HG03103 (cell line): ENCODE measurements around the gene POU6F1.
"Not testable (repeated sequence)": the region's sequence is repeated elsewhere in the genome, so short reads cannot be mapped to it uniquely, and the experiment has no call there.

Experiments
- ATAC-seq: cut with Tn5 transposase; IDR thresholded peaks from one replicate; pipeline ENCODE4 v1.9.1; 2021; ENCODE audit warnings: low read depth; ENCODE audit not compliant: unreplicated experiment

POU6F1 gene, protein sequence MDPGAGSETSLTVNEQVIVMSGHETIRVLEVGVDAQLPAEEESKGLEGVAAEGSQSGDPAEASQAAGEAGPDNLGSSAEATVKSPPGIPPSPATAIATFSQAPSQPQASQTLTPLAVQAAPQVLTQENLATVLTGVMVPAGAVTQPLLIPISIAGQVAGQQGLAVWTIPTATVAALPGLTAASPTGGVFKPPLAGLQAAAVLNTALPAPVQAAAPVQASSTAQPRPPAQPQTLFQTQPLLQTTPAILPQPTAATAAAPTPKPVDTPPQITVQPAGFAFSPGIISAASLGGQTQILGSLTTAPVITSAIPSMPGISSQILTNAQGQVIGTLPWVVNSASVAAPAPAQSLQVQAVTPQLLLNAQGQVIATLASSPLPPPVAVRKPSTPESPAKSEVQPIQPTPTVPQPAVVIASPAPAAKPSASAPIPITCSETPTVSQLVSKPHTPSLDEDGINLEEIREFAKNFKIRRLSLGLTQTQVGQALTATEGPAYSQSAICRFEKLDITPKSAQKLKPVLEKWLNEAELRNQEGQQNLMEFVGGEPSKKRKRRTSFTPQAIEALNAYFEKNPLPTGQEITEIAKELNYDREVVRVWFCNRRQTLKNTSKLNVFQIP

DNA sequence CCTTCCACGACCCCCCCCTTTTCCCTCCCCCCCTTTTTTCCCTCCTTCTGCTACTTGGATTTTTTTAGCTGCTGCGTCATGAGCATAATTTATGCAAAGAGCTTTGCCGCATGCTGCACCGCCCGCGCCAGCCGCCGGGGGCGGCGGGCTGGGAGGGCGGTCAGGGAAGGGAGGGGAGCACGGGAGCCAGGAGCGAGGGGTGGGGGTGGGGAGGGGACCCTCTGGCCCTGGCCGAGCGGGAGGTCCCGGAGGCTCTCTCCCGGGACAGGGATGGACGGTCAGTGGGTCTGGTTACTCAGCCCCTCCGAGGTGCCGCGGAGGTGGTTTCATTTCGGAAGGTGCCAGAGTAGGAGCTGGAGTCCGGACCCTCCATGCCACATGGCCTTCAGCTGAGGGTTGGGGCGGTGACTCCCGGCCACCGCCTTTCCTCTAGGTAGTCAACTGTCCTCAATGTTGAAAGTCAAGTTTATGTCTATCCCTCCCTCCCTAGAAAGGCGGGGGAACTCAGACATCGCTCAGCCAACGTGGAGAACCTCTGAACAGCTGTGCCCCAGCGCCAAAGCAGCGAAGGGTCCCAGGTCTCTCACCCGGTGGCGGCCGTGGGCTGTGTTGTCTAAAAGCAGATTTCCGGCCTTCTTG lies at the start of gene POU6F1:
POU6F1 (minus strand) TSS at position 95 of the 639 bp plus-strand sequence. CDS start 11,226 bp downstream, outside the sequence.
- peak; percentile 52 for ATAC-seq

DNA sequence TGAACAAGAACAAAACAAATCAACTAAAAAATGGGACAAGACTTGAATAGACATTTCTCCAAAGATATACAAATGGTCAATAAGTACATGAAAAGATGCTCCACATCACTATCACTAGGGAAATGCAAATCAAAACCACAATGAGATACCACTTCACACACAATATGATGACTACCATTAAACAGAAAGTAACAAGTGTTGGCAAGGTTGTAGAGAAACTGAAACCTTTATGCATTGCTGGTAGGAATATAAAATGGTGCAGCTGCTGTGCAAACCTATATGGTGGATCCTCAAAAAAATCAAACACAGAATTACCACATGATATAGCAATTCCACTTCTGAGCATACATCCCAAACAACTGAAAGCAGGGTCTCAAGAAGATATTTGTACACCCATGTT lies 47.2 kb upstream of the POU6F1 start:
- ATAC-seq, result no peak

DNA sequence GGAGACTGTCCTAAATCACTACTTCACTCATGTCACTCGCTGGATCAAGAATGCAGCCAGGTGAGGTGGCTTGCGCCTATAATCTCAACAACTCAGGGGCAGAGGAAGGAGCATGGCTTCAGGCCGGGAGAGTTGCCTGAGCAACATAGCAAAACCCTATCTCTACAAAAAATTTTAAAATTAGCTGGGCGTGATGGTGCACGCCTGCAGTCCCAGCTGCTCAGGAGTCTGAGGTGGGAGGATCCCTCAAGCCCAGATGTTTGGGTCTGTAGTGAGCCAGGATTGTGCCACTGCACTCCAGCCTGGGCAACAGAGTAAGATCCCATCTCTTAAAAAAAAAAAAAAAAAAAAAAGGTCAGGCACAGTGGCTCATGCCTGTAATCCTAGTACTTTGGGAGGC lies 46.4 kb upstream of the POU6F1 start:
- no peak for ATAC-seq

DNA sequence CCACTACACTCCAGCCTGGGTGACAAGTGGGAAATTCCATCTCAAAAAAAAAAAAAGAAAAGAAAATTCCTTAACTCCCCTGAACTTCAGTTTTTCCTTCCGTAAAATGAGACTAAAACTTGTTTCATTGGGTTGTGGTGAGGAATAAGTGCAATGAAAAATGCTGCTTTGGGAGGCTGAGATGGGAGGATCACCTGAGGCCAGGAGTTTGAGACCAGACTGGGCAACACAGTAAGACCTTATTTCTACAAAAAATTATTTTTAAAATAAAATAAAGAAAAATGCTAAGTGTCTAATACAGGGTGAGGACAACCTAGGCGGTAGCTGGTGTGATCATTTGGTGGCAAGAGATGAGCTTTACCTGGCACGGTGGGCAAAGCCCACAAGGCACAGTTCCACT lies 45.5 kb upstream of the POU6F1 start:
- no peak for ATAC-seq

DNA sequence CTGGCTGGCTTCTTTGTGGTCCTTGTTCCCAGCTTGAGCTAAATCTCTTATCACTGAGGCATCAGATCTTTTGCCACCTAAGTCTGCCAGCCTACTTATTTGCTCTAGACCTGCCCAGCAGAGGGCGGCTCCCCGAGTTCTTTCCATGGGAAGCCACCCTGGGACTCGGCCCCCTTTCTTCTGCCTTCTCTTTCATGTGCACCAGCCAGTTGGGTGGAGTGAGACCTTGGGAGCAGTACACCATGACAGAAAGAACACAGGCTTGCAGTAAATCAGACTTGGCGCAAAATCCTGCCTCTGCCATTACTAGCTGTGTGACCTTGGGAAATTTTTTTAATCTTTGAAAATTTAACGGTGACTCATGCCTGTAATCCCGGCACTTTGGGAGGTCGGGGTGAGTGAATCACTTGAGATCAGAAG lies 44.9 kb upstream of the POU6F1 start:
- ATAC-seq, result no peak

DNA sequence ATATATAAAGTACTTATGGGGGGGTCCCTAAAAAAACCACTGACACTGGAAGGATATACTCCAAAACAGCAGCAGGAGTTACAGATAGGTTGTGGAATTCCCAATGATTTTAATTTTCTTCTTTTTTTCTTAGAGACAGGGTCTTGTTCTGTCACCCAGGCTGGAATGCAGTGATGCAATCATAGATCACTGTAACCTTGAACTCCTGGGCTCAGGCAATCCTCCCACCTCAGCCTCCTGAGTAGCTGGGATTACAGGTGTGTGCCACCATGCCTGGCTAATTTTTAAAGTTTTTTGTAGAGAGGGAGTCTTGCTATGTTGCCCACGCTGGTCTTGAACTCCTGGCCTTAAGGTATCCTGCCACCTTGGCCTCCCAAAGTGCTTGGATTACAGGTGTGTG lies 41.7 kb upstream of the POU6F1 start:
- ATAC-seq, result not testable (repeated sequence)

DNA sequence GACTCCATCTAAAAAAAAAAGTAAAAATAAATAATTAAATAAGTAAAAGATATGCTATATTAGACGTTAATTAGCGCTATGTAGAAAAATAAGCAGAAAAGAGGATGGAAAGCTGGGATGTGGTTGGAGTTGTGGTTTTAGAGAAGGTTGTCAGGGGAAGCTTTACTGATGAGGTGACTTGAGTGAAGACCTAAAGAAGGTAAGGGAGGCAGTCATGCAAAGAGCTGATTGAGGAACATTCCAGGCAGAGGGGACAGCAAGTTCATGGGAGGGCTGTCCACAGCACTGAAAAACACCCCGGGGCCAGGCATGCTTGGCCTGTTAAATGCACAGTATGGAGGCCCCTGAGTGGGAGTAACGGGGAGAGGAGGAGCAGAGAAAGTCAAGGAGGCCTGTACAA lies 36.7 kb upstream of the POU6F1 start:
- no peak for ATAC-seq

DNA sequence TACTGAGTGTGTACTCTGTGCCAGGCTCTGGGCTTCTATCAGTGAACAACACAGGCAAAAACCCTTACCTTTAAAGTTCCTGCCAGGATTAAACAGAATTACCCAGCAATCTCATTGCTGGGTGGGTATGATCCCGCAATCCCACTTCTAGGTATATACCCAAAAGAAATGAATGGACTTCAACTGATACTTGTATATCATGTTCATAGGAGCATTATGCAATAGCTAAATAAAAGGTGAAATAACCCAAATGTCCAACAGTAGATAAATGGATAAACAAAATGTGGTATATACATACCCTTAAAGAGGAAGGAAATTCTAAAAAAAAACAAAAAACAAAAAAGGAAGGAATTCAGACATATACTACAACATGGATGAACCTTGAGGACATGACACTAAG lies 35.4 kb upstream of the POU6F1 start:
- no peak for ATAC-seq

DNA sequence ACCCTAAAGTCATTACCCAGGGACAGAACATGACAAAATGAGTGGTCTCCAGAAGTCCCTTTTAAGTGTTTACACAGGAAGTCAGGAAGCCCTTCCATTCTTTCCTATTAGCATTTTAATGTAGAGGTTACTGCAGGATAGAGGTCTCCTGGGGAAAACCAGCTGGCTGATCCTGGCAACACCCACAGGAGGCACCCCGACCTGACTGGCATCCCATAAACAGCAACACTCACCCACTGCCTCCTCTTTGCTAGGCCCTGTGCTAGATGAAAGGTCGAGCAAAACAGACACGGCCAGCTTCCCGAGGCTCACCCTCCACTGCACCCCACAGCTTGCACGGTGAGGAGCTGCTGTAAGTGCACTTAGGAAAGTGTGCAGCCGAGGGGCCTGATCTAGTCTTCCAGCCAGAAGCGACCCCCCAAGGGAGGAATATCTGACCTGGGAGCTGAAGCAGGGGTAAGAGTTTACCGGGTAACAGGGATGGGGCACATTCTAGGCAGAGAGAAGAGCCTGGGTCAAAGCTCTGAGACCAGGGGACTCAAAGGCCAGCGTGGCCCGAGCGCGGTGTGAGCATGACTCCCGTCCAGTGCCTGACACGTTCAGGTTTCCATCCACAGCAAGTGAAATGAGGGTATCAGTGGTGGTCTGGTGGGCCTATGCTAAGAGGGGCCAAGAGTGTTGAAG lies 29.8 kb upstream of the POU6F1 start:
- no peak for ATAC-seq

DNA sequence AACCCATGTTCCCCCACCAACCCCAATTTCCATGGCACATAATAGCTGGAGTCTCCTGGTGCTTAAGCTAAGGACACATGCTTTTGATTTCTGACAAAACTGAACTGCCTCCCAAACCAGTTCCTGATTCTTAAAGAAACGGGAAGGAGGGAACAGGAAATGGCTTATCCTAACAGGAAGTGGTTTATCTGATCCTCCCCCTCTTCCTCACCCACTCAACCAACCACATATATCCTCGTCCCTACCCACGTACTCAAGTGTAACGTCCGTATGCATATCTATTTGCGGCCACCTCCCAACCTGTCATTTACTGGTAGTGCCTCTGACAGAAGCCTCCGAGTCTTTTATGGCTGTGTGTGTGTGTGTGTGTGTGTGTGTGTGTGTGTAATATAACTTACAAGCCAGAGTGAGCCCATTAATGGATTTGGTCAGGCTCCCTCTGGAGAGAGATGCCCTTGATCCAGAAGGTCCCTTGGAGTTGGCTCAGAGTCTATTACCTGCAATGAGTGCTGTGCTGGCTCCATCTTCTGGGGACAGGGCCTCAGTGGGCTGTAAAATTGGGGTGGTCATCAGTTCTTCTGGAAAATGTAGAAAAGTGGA lies 28.5 kb upstream of the POU6F1 start:
- ATAC-seq, result no peak

DNA sequence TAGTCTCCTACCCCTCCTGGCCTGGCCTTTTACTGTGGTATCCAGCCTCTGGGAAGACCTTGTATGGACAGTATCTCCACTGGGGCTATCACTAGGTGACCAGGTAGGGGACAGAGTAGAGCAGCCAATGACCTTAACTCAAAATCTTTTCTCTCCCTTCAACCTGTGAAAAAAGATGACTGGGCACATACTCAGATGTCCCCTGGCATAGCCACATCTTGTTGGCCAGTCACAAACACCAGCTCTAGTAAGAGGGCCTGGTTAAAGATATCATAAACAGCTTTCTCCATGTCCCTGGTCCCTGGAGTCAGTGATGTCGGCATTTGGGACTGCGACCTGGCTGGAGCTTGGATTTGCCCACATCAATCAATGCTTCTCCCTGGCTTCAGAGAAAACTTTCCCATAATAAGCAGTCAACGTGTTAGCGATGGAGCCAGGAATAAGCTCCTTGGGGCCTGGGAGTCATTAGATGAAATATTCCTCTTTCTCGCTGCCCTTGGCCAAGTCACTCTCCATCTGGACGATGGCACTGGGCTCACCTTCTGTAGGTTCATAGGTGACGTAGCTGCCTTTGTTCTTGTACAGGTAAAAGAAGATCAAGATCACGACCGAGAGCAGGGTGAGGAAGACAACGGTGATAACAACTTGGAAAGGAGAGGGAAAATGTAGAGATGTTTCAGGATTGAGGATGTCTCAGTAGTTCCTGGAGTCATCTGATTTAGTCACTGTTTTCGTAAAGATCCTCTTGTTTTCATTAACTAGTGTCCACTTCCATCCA lies 27.8 kb upstream of the POU6F1 start:
- no peak for ATAC-seq

DNA sequence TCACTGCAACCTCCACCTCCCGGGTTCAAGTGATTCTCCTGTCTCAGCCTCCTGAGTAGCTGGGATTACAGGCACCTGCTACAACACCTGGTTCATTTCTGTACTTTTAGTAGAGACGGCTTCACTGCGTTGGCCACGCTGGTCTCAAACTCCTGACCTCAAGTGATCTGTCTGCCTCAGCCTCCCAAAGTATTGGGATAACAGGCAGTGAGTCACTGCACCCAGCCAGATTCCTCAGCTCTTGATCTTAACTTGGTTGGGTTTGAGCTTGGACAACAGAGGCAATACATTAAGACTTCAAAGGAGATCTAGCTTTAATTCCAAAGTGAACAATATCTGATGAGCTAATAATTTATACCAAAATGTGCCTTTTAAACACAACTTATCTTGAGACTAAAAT lies 26.4 kb upstream of the POU6F1 start:
- ATAC-seq, result no peak

DNA sequence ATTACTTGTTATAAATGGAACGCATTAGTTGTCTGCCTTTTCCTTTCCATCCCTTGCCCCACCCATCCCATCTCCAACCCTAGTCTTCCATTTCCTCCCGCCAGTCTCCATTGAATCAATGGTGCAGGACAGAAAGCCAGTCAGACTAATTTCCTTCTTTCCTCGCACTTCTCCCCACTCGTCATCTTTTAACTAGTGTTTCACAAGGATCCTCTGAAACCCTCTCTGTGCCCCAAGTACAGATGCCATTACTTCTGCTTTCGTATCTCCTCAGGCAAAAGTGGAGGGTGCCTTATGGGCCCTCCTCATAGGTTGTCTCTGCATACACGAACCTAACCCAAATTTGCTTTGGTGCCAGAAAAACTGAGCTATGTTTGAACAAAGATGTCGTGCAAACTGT lies 25.0 kb upstream of the POU6F1 start:
- ATAC-seq, result no peak

DNA sequence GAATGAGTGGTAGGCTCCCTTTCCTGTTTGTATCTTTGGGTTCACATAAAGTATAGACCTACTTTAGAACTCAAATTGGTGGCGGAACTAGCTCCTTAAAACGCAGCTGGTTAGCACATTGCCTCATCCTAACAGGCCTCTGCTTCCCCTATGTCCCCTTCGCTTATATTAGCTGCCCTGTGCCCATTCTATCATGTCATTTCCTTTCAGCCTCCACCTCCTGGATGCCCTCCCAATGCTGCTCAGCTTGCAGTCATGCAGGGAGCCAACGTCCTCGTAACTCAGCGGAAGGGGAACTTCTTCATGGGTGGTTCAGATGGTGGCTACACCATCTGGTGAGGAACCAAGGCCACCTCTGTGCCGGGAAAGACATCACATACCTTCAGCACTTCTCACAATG lies 24.3 kb upstream of the POU6F1 start:
- ATAC-seq, result no peak

DNA sequence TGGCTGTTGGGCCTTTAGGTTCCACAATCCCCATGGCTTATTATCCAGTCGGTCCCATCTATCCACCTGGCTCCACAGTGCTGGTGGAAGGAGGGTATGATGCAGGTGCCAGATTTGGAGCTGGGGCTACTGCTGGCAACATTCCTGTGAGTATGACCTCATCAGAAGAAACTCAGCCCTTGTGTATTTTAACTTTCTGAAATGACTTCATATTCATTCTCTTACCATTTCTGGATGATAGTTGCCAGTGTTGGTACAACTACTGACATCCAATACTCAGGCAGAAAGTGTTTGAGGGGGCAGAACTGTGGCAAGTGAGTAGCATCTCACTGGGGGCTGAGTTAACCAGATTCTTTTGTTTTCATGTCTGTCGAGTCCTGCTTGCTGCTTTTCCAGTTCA lies 23.1 kb upstream of the POU6F1 start:
- ATAC-seq, result no peak

DNA sequence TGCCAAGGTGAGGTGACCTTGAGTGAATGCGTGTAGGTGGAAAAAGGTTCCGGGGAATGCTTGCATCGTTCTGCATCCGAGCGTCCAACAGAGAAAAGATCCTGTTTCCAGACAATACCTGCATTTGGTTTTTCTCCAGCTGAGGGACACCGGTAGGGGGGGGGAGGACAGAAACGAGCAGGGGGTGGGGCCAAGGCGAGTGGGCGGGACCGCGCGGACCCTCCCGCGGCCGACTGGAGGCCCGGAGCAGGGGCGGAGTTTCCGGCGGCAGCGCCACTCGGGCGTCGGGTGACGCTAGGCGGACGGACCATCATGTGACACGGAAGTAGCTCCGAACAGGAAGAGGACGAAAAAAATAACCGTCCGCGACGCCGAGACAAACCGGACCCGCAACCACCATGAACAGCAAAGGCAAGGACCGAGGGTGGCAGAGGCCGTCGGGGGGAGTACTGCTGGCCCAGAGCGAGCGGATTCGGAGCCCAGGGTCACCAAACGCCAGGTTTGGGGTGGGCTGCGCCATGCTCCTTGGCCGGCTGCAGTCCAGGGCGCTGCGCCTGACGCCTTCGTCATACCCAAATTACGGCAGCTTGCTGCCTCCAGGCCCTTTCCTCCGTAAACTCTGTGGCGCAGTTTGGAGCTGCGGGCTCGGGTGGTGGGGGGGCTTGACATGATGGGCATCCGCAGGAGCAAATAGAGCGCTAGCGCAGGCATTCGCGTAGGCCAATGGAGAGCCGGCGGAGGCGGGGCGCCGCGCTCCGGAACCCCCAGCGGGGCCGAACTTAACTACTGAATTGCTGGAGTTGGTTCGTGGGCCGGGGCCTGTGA lies 20.9 kb upstream of the POU6F1 start, which contains the start of gene DAZAP2:
DAZAP2 (plus strand) TSS at position 317 of the 825 bp plus-strand sequence; CDS start at position 399, 82 bp downstream.
- peak; percentile 90 for ATAC-seq

DNA sequence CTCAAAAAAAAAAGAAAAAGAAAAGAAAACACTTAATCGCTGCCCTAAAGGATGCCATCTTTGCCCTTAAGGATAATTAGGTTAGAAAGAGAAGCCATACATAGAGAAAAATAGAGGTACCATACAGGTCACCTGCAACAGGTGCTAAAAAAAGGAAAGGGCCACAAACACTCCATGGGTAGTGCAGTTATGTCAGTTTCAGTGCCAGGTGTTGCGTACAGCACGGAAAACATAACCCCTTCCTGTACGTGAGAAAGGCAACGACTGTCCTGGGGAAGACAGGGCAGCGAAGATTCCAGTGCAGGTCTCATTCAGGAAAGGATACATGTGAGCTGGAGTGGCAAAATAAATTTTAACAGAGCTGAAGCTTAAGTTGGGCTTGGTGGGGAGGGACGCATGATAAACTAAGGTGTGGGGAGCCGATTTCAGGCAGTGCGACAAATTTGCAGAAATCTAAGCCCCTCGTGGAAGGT lies 20.2 kb upstream of the POU6F1 start:
- ATAC-seq, result no peak

DNA sequence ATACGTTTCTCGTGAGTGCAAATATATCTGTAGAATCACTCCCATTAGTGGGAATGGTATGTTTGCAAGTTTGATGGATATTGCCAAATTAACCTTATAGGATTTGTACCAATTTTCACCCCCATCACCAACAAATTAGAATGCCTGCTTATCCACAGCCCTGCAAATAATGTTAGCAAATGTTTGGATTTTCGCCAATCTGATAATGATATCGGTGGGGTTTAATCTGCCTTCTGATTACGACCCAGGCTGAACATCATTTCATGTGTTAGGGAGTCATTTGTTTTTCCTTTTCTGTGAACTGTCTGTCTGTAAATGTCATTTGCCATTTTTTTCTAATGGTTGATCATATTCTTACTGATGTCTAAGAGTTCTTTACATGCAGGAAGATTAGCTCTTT lies 16.7 kb upstream of the POU6F1 start:
- ATAC-seq, result no peak

DNA sequence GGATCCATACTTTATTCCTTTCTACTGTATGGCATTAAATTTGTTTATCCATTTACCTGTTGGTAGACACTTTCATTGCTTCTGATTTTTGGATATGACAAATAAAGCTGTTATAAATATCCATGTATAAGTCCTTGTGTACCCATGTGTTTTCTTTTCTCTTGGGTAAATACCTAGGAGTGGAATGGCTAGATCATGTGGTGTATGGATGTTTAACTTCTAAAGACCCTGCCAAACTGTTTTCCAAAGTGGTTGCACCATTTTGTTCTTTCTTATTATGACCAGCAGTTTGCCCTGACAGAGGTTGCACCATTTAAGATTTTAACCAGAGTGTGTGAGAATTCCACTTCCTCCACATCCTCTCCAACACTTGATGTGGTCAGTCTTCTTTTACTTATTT lies 14.8 kb upstream of the POU6F1 start:
- no peak for ATAC-seq
